Astrocyte of the cerebellum (primary cell): ENCODE data around the gene MPND.

ENCODE experiments used
- DNase-seq: peaks from one replicate; pipeline ENCODE4 v3.0.0-alpha.2; 2011; ENCODE audit warnings: low read depth
- H3K4me3 ChIP-seq: 2 replicates; pipeline ENCODE4 v1.5.1; 2011; ENCODE audit warnings: mild to moderate bottlenecking, low read depth, low read length, moderate library complexity
- CTCF ChIP-seq: IDR thresholded peaks from 2 replicates; pipeline ENCODE4 v1.5.1; 2012; ENCODE audit warnings: low read length, low read depth, moderate library complexity, mild to moderate bottlenecking; ENCODE audit errors: missing control alignments
- in situ Hi-C: cut with HindIII; loops from 2 replicates; pipeline ENCODE4 v1.10.0; 2017; ENCODE audit warnings: low sequenced_read_pairs

The MPND gene

GRCh38 chr19:4300589-4300988 lies 42.8 kb upstream of the MPND start:
- no peak for DNase-seq
- TF ChIP-seq CTCF = no peak
- H3K4me3 ChIP-seq = no peak overlapping the region
- in situ Hi-C loops = no loop called here

GRCh38 chr19:4301590-4302242 lies 41.6 kb upstream of the MPND start:
- TF ChIP-seq CTCF = no peak
- in situ Hi-C loops = no loop called here
- H3K4me3 ChIP-seq = no peak overlapping the region
- no peak for DNase-seq

- in situ Hi-C loops = no loop called here
- no peak within 1 kb of the TSS for H3K4me3 ChIP-seq
- TF ChIP-seq CTCF = no peak
- DNase-seq = no peak
Observed at GRCh38 chr19:4302243-4302640, 41.1 kb upstream of the MPND start, which contains the start of gene TMIGD2. Gene TMIGD2, minus strand, starts transcription at chr19:4302389. Its CDS starts 4 bp downstream, at chr19:4302385.

GRCh38 chr19:4303819-4304537 lies 39.4 kb upstream of the MPND start:
- no peak for DNase-seq
- TF ChIP-seq CTCF = no peak
- H3K4me3 ChIP-seq = peak overlapping the region; percentile 37
- in situ Hi-C loops = no loop called here

GRCh38 chr19:4304538-4305256 lies 38.7 kb upstream of the MPND start, which contains the start of gene FSD1:
Gene FSD1, plus strand, starts transcription at chr19:4304598. Its CDS starts 149 bp downstream, at chr19:4304747.
- H3K4me3 ChIP-seq = peak within 1 kb of the TSS; percentile 37
- DNase-seq = no peak
- no peak for TF ChIP-seq CTCF
- in situ Hi-C loops = no loop called here

- peak overlapping the region; percentile 37 for H3K4me3 ChIP-seq
- in situ Hi-C loops = no loop called here
- DNase-seq = no peak
- no peak for TF ChIP-seq CTCF
Observed at GRCh38 chr19:4305257-4305612, 38.1 kb upstream of the MPND start.
